ENCODE measurements around the gene DMXL2.

GRCh38 chr15:51450001-51450400, 172.6 kb downstream of the DMXL2 start:
- TF ChIP-seq CTCF (IDR thresholded peaks at IDR 0.05) (no peak), POLR2A (IDR thresholded peaks at IDR 0.05) (no peak)
